ENCODE data around the gene LOXL1. TPM values are rescaled to one million over a fixed set of nuclear protein-coding genes. Genes with fewer than 3 reads are reported as not detected.
A peak's percentile ranks its signal among the peaks of the same experiment; 100 is the strongest.

The LOXL1 gene
- total and polyA plus RNA-seq, 2 of the 13 experiments (the other 11 are each of a cell fraction or from before 2014, with no cell fraction given): 0.51 to 1.3 TPM

DNA sequence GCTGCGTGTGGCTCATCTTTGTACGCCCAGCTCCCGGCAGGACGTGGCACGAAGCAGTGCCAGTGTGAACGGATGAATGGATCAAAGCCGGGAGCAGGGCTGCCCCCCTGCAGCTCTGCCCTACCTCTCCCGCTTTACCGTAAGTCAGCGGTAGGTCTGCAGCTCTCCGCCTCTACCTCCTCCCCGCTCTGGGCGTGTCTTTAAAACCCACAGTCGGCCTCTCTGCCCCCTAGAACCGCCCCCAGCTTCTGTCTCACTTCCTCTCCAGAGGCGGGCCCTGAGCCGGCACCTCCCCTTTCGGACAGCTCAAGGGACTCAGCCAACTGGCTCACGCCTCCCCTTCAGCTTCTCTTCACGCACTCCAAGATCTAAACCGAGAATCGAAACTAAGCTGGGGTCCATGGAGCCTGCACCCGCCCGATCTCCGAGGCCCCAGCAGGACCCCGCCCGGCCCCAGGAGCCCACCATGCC is 68.2 kb downstream of the LOXL1 start, which contains the start of gene PML (continued):
- TF ChIP-seq, protein P1, sequence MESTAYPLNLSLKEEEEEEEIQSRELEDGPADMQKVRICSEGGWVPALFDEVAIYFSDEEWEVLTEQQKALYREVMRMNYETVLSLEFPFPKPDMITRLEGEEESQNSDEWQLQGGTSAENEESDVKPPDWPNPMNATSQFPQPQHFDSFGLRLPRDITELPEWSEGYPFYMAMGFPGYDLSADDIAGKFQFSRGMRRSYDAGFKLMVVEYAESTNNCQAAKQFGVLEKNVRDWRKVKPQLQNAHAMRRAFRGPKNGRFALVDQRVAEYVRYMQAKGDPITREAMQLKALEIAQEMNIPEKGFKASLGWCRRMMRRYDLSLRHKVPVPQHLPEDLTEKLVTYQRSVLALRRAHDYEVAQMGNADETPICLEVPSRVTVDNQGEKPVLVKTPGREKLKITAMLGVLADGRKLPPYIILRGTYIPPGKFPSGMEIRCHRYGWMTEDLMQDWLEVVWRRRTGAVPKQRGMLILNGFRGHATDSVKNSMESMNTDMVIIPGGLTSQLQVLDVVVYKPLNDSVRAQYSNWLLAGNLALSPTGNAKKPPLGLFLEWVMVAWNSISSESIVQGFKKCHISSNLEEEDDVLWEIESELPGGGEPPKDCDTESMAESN (CRISPR knock-in tag; conservative IDR thresholded peaks at IDR 0.05): peak; percentile 63
- TF ChIP-seq, protein P2, sequence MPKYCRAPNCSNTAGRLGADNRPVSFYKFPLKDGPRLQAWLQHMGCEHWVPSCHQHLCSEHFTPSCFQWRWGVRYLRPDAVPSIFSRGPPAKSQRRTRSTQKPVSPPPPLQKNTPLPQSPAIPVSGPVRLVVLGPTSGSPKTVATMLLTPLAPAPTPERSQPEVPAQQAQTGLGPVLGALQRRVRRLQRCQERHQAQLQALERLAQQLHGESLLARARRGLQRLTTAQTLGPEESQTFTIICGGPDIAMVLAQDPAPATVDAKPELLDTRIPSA (CRISPR knock-in tag; IDR thresholded peaks at IDR 0.05; ENCODE audit: borderline replicate concordance): no peak
- TF ChIP-seq KDM5B (CRISPR knock-in tag; IDR thresholded peaks at IDR 0.05; ENCODE audit: borderline replicate concordance) (no peak), THAP11 (CRISPR knock-in tag; IDR thresholded peaks at IDR 0.05) (peak; percentile 65; the same call in 1 of the 2 replicates), ZMYM4 (CRISPR knock-in tag; IDR thresholded peaks at IDR 0.05) (peak; percentile 40), SRSF9 (IDR thresholded peaks at IDR 0.05; ENCODE audit: borderline replicate concordance, insufficient read depth, low read depth, low read length, poor library complexity, severe bottlenecking) (no peak), PCBP2 (optimal IDR thresholded peaks at IDR 0.05; ENCODE audit: low read depth, low read length, poor library complexity, severe bottlenecking) (no peak), ZNF772 (CRISPR knock-in tag; IDR thresholded peaks at IDR 0.05) (no peak), ZNF331 (CRISPR knock-in tag; IDR thresholded peaks at IDR 0.05) (0 out of 2 replicates have a peak, but pooled peaks have one; percentile 9), ZNF672 (CRISPR knock-in tag; IDR thresholded peaks at IDR 0.05) (no peak), ZNF850 (CRISPR knock-in tag; conservative IDR thresholded peaks at IDR 0.05) (no peak), TGIF2 (CRISPR knock-in tag; IDR thresholded peaks at IDR 0.05) (no peak), ZNF33B (CRISPR knock-in tag; IDR thresholded peaks at IDR 0.05) (no peak), POLR2G (IDR thresholded peaks at IDR 0.05; ENCODE audit: low read depth, low read length) (peak; percentile 71), SIX4 (CRISPR knock-in tag; IDR thresholded peaks at IDR 0.05) (no peak), POLR2AphosphoS5 (IDR thresholded peaks at IDR 0.05; ENCODE audit: low read depth, low read length) (peak; percentile 79), MYNN (CRISPR knock-in tag; IDR thresholded peaks at IDR 0.05; ENCODE audit: low read depth) (no peak), ZBTB7B (CRISPR knock-in tag; IDR thresholded peaks at IDR 0.05) (peak; percentile 52), MYC (CRISPR knock-in tag; IDR thresholded peaks at IDR 0.05; ENCODE audit: borderline replicate concordance) (no peak), TAF1 (CRISPR knock-in tag; IDR thresholded peaks at IDR 0.05) (peak; percentile 61; the same call in 1 of the 2 replicates), ZNF251 (CRISPR knock-in tag; IDR thresholded peaks at IDR 0.05) (no peak), MAF1 (CRISPR knock-in tag; IDR thresholded peaks at IDR 0.05; ENCODE audit: borderline replicate concordance) (no peak), NR1H2 (CRISPR knock-in tag; IDR thresholded peaks at IDR 0.05; ENCODE audit: borderline replicate concordance, low read depth) (no peak), YEATS2 (CRISPR knock-in tag; IDR thresholded peaks at IDR 0.05; ENCODE audit: borderline replicate concordance) (peak; percentile 36; the same call in 1 of the 2 replicates), SAP130 (CRISPR knock-in tag; IDR thresholded peaks at IDR 0.05; ENCODE audit: low read depth) (peak; percentile 86), MXI1 (IDR thresholded peaks at IDR 0.05; ENCODE audit: borderline replicate concordance, low read depth, low read length) (peak; percentile 69; the same call in 1 of the 3 replicates), SRSF4 (IDR thresholded peaks at IDR 0.05; ENCODE audit: low read depth, low read length, poor library complexity, severe bottlenecking) (no peak)
- TF ChIP-seq, protein P3, sequence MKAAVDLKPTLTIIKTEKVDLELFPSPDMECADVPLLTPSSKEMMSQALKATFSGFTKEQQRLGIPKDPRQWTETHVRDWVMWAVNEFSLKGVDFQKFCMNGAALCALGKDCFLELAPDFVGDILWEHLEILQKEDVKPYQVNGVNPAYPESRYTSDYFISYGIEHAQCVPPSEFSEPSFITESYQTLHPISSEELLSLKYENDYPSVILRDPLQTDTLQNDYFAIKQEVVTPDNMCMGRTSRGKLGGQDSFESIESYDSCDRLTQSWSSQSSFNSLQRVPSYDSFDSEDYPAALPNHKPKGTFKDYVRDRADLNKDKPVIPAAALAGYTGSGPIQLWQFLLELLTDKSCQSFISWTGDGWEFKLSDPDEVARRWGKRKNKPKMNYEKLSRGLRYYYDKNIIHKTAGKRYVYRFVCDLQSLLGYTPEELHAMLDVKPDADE (CRISPR knock-in tag; IDR thresholded peaks at IDR 0.05): no peak
- TF ChIP-seq, protein P4, sequence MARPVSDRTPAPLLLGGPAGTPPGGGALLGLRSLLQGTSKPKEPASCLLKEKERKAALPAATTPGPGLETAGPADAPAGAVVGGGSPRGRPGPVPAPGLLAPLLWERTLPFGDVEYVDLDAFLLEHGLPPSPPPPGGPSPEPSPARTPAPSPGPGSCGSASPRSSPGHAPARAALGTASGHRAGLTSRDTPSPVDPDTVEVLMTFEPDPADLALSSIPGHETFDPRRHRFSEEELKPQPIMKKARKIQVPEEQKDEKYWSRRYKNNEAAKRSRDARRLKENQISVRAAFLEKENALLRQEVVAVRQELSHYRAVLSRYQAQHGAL (CRISPR knock-in tag; IDR thresholded peaks at IDR 0.05; ENCODE audit: not compliant biosample characterization): no peak
